ENCODE results near the gene TPRA1.

DNA sequence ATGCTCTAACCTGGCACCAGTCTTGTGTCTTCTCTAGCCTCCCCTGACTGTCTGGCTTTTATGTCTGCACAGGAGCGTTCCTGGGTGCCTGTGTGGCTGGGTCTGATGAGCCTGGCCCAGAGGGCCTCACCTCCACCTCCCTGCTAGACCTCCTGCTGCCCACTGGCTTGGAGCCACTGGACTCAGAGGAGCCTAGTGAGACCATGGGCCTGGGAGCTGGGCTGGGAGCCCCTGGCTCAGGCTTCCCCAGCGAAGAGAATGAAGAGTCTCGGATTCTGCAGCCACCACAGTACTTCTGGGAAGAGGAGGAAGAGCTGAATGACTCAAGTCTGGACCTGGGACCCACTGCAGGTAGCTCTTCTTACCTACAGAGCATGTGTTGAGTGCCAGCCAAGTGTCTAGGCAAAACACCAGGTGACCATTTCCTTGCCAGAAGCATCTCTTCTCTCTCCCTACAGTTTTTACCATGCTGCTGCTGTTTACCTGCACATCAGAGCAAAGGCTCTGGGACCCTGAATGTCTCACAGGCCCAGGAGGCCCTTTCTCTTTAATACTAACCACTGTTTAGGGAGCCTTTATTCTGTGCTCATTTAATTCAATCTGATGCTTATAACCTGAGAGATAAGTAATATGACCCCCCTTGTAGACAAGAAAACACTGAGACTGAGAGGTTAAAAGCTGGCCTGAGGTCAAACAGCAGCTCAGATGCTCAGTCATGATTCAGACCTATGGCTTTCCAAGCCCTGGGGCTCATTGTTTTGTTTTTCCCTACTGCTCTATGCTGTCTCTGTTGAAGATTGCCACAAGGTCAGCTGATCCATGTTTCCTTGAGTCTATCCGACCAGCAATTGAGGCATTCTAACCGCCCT, 48.9 kb upstream of the TPRA1 start:
- no peak for TF ChIP-seq POLR2A (IDR thresholded peaks at IDR 0.05; ENCODE audit: low read depth)
- TF ChIP-seq, protein P1, sequence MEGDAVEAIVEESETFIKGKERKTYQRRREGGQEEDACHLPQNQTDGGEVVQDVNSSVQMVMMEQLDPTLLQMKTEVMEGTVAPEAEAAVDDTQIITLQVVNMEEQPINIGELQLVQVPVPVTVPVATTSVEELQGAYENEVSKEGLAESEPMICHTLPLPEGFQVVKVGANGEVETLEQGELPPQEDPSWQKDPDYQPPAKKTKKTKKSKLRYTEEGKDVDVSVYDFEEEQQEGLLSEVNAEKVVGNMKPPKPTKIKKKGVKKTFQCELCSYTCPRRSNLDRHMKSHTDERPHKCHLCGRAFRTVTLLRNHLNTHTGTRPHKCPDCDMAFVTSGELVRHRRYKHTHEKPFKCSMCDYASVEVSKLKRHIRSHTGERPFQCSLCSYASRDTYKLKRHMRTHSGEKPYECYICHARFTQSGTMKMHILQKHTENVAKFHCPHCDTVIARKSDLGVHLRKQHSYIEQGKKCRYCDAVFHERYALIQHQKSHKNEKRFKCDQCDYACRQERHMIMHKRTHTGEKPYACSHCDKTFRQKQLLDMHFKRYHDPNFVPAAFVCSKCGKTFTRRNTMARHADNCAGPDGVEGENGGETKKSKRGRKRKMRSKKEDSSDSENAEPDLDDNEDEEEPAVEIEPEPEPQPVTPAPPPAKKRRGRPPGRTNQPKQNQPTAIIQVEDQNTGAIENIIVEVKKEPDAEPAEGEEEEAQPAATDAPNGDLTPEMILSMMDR (IDR thresholded peaks at IDR 0.05): no peak
- no peak for TF ChIP-seq EP300 (IDR thresholded peaks at IDR 0.05)
- TF ChIP-seq POLR2AphosphoS5 (IDR thresholded peaks at IDR 0.05): no peak

Data from esophagus muscularis mucosa (tissue), 4 donors.